Measurements from ENCODE around the gene PTPRN2. TPM values are rescaled to one million over a fixed set of nuclear protein-coding genes. Genes with fewer than 3 reads are reported as not detected.
"Not testable (repeated sequence)": the region's sequence is repeated elsewhere in the genome, so short reads cannot be mapped to it uniquely, and the experiment has no call there.

PTPRN2 gene
- total and polyA plus RNA-seq, 2 donors from 2014 or later: 4.8 to 6.2 TPM

DNA sequence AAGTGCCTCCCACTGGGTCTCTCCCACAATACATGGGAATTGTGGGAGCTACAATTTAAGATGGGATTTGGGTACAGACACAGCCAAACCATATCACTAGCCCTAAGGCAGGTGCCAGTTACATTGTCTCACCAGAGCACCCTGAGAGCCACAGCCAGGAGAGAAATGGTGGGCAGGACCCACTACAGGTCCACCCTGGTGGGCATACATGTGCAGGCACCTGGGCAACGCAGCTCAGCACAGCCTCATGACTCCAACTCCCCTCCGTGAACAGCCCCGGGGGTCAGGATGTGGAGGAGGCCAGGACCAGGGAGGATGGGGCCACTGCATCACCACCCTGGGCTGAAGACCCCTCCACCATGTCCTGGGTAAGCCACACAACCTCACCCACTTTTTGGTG is 205.7 kb downstream of the PTPRN2 start:
- H3K9ac ChIP-seq (ENCODE audit: low read length in 3 of 3): no peak overlapping the region
- no peak overlapping the region for H3K4me3 ChIP-seq (ENCODE audit: low read length in 3 of 3)
- intact Hi-C loops (cut with DNase I): no loop called here
- FAIRE-seq (no peak), DNase-seq (no peak)
- H3K4me1 ChIP-seq (ENCODE audit: control insufficient read depth in 2 of 3, insufficient read depth in 2 of 3, low read depth in 1 of 3, low read length in 3 of 3): no peaks in the 10 kb centered on the region
- TF ChIP-seq, protein P1, sequence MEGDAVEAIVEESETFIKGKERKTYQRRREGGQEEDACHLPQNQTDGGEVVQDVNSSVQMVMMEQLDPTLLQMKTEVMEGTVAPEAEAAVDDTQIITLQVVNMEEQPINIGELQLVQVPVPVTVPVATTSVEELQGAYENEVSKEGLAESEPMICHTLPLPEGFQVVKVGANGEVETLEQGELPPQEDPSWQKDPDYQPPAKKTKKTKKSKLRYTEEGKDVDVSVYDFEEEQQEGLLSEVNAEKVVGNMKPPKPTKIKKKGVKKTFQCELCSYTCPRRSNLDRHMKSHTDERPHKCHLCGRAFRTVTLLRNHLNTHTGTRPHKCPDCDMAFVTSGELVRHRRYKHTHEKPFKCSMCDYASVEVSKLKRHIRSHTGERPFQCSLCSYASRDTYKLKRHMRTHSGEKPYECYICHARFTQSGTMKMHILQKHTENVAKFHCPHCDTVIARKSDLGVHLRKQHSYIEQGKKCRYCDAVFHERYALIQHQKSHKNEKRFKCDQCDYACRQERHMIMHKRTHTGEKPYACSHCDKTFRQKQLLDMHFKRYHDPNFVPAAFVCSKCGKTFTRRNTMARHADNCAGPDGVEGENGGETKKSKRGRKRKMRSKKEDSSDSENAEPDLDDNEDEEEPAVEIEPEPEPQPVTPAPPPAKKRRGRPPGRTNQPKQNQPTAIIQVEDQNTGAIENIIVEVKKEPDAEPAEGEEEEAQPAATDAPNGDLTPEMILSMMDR (IDR thresholded peaks at IDR 0.05; ENCODE audit: borderline replicate concordance, extremely low read depth, insufficient read depth): no peak
- no peaks in the 10 kb centered on the region for H3K27me3 ChIP-seq (ENCODE audit: control insufficient read depth, insufficient read depth, low read length)
- H3K9me3 ChIP-seq (ENCODE audit: control insufficient read depth in 2 of 3, insufficient read depth in 1 of 3, low read length in 3 of 3): no peaks in the 10 kb centered on the region
- H3K27ac ChIP-seq (ENCODE audit: low read depth in 2 of 2, low read length in 2 of 2): no peak overlapping the region
- H3K36me3 ChIP-seq (ENCODE audit: control insufficient read depth in 2 of 3, insufficient read depth in 3 of 3, low read length in 3 of 3): no peaks in the 10 kb centered on the region

DNA sequence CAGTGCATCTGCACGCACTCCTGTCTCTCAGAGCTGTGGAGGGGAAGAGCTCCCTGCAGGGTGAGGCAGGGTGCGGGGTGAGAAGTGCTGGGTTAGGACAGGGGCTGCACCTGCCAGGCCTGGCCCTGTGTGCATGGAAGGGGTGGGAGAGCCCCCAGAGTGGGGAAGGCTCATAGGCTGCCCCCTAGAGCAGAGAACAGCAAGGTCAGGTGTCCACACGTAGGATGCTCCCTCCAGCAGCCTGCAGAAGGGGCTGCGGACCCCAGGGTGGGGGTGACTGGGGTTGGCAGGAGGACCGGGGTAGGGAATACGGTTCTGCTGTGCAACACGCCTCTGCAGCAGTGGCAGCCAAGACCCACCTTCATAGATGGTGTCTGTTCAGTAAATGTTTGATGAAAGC is 208.6 kb downstream of the PTPRN2 start:
- no peak for FAIRE-seq
- TF ChIP-seq, protein P1 (IDR thresholded peaks at IDR 0.05; ENCODE audit: borderline replicate concordance, extremely low read depth, insufficient read depth): no peak
- DNase-seq: no peak

DNA sequence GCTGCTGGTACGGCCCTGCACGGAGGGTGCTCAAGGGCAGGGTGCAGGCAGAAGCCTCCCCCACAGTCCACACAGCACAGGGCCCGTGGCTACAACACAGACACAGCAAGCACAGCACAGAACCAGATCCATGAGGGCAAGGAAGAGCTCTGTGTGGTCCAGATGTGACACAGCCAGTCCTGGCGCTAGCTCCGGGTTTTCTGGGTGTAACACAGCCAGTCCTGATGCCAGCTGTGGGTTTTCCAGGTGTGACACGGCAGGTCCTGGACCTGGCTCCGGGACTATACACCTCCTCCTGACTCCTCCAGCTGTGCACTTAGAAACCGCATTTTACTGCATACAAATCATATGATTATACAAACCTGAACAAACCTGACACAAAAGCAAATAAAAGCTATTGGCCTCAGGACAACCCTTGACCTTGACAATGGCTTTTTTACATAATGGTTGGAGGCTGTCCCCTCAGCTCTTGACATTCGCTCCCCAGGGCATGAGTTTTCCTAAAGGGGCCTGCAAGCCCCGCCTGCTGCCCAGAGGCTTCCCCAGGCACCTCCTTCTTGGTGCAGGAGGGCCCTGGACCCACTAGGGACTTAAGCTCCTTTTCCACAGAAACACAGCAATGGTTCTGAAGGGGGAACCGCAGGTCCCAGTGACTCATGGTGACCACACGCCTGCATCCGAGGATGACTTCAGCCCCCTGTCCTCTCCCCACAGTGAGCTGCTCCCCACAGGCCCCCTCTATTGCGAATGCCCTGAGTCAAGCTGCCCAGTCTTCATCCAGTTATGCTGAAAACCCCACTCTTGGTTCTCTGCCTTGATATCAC is 209.6 kb downstream of the PTPRN2 start:
- Histone ChIP-seq H3K27me3 (ENCODE audit: control insufficient read depth, insufficient read depth, low read length) (no peaks in the 10 kb centered on the region), H3K9ac (ENCODE audit: low read length in 3 of 3) (no peak overlapping the region), H3K36me3 (ENCODE audit: control insufficient read depth in 2 of 3, insufficient read depth in 3 of 3, low read length in 3 of 3) (no peaks in the 10 kb centered on the region), H3K9me3 (ENCODE audit: control insufficient read depth in 2 of 3, insufficient read depth in 1 of 3, low read length in 3 of 3) (no peaks in the 10 kb centered on the region), H3K4me3 (ENCODE audit: low read length in 3 of 3) (no peak overlapping the region), H3K4me1 (ENCODE audit: control insufficient read depth in 2 of 3, insufficient read depth in 2 of 3, low read depth in 1 of 3, low read length in 3 of 3) (no peaks in the 10 kb centered on the region), H3K27ac (ENCODE audit: low read depth in 2 of 2, low read length in 2 of 2) (no peak overlapping the region)
- DNase-seq: no peak
- TF ChIP-seq, protein P1 (IDR thresholded peaks at IDR 0.05; ENCODE audit: borderline replicate concordance, extremely low read depth, insufficient read depth): no peak
- intact Hi-C loops (cut with DNase I): no loop called here
- FAIRE-seq: no peak

More for the DNA sequence above, 208.6 kb downstream of the PTPRN2 start:
- H3K9me3 ChIP-seq (ENCODE audit: control insufficient read depth in 2 of 3, insufficient read depth in 1 of 3, low read length in 3 of 3): no peaks in the 10 kb centered on the region
- H3K9ac ChIP-seq (ENCODE audit: low read length in 3 of 3): no peak overlapping the region
- no peak overlapping the region for H3K4me3 ChIP-seq (ENCODE audit: low read length in 3 of 3)
- H3K27ac ChIP-seq (ENCODE audit: low read depth in 2 of 2, low read length in 2 of 2): no peak overlapping the region
- no peaks in the 10 kb centered on the region for H3K36me3 ChIP-seq (ENCODE audit: control insufficient read depth in 2 of 3, insufficient read depth in 3 of 3, low read length in 3 of 3)
- H3K27me3 ChIP-seq (ENCODE audit: control insufficient read depth, insufficient read depth, low read length): no peaks in the 10 kb centered on the region
- H3K4me1 ChIP-seq (ENCODE audit: control insufficient read depth in 2 of 3, insufficient read depth in 2 of 3, low read depth in 1 of 3, low read length in 3 of 3): no peaks in the 10 kb centered on the region
- intact Hi-C loops (cut with DNase I): no loop called here

DNA sequence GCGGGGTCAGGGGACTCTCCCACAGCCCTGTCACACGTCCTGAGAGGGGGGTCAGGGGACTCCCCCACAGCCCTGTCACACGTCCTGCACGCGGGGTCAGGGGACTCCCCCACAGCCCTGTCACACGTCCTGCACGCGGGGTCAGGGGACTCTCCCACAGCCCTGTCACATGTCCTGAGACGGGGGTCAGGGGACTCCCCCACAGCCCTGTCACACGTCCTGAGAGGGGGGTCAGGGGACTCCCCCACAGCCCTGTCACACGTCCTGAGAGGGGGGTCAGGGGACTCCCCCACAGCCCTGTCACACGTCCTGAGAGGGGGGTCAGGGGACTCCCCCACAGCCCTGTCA is 210.8 kb downstream of the PTPRN2 start:
- H3K27ac ChIP-seq (ENCODE audit: low read depth in 2 of 2, low read length in 2 of 2); DNase-seq; H3K36me3 ChIP-seq (ENCODE audit: control insufficient read depth in 2 of 3, insufficient read depth in 3 of 3, low read length in 3 of 3); intact Hi-C loops (cut with DNase I); H3K9ac ChIP-seq (ENCODE audit: low read length in 3 of 3); FAIRE-seq; H3K27me3 ChIP-seq (ENCODE audit: control insufficient read depth, insufficient read depth, low read length); H3K9me3 ChIP-seq (ENCODE audit: control insufficient read depth in 2 of 3, insufficient read depth in 1 of 3, low read length in 3 of 3); H3K4me3 ChIP-seq (ENCODE audit: low read length in 3 of 3); H3K4me1 ChIP-seq (ENCODE audit: control insufficient read depth in 2 of 3, insufficient read depth in 2 of 3, low read depth in 1 of 3, low read length in 3 of 3): not testable (repeated sequence)

DNA sequence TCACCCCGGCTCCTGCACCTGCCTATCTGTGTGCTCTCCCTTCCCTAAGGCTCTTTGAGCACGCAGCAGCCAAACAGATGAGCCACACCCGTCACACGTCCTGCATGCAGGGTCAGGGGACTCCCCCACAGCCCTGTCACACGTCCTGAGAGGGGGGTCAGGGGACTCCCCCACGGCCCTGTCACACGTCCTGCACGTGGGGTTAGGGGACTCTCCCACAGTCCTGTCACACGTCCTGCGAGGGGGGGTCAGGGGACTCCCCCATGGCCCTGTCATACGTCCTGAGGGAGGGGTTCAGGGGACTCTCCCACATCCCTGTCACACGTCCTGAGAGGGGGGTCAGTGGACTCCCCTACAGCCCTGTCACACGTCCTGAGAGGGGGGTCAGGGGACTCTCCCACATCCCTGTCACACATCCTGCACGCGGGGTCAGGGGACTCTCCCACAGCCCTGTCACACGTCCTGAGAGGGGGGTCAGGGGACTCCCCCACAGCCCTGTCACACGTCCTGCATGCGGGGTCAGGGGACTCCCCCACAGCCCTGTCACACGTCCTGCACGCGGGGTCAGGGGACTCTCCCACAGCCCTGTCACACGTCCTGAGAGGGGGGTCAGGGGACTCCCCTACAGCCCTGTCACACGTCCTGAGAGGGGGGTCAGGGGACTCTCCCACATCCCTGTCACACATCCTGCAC is 211.3 kb downstream of the PTPRN2 start:
- H3K9ac ChIP-seq (ENCODE audit: low read length in 3 of 3); H3K4me3 ChIP-seq (ENCODE audit: low read length in 3 of 3); H3K9me3 ChIP-seq (ENCODE audit: control insufficient read depth in 2 of 3, insufficient read depth in 1 of 3, low read length in 3 of 3); H3K27me3 ChIP-seq (ENCODE audit: control insufficient read depth, insufficient read depth, low read length); H3K4me1 ChIP-seq (ENCODE audit: control insufficient read depth in 2 of 3, insufficient read depth in 2 of 3, low read depth in 1 of 3, low read length in 3 of 3); H3K27ac ChIP-seq (ENCODE audit: low read depth in 2 of 2, low read length in 2 of 2); intact Hi-C loops (cut with DNase I); FAIRE-seq; DNase-seq; H3K36me3 ChIP-seq (ENCODE audit: control insufficient read depth in 2 of 3, insufficient read depth in 3 of 3, low read length in 3 of 3): not testable (repeated sequence)

All from kidney (tissue), 14 donors.